PC-3 (cell line): Measurements from ENCODE around the gene MLPH. TPM values are rescaled to one million over a fixed set of nuclear protein-coding genes. Genes with fewer than 3 reads are reported as not detected.

Source experiments
- ATAC-seq: fragments of 200-7000 bp; cut with Tn5 transposase; 2 replicates; pipeline ENCODE4 v1.9.1; 2020; ENCODE audit warnings: mild to moderate bottlenecking, moderate library complexity
- BruUV-seq: library from RNA; stranded (reverse); fragments of 400-500 nt; replicated peaks from 2 replicates; lab custom pipeline; 2021; lab: Mats Ljungman, UMichigan
- CTCF ChIA-PET: fragments of 300-600 bp; sonication (Branson Sonifier 250); formaldehyde crosslinking; loops from one replicate; lab custom pipeline; 2022; ENCODE audit warnings: antibody characterized with exemption; lab: Charles Lee
- POLR2A ChIA-PET: fragments of 300-600 bp; sonication (Branson Sonifier 250); formaldehyde crosslinking; loops from one replicate; lab custom pipeline; 2022; ENCODE audit warnings: antibody characterized with exemption; ENCODE audit not compliant: unreplicated experiment; lab: Charles Lee
- DNase-seq: peaks from one replicate; pipeline ENCODE4 v3.0.0-alpha.2; 2015
- H2AFZ ChIP-seq: fragments of 300-600 bp; sonication (generic); 2 replicates; pipeline ENCODE4 v1.6.0; 2016; ENCODE audit warnings: antibody characterized with exemption, low read length
- H3F3A ChIP-seq: fragments of 300-600 bp; sonication (generic); one replicate; pipeline ENCODE4 v1.6.0; 2017; ENCODE audit warnings: antibody characterized with exemption, low read length, control low read depth, mild to moderate bottlenecking; ENCODE audit not compliant: unreplicated experiment
- H3K27ac ChIP-seq: fragments of 300-600 bp; sonication (generic); 2 replicates; pipeline ENCODE4 v1.5.1; 2016; ENCODE audit warnings: mild to moderate bottlenecking, low read length
- H3K27me3 ChIP-seq: fragments of 300-600 bp; sonication (generic); 2 replicates; pipeline ENCODE4 v1.6.1; 2016; ENCODE audit warnings: low read length, mixed read lengths
- H3K36me3 ChIP-seq: fragments of 300-600 bp; sonication (generic); 2 replicates; pipeline ENCODE4 v1.6.1; 2016; ENCODE audit warnings: low read depth, mixed run types, low read length, mixed read lengths
- H3K4me1 ChIP-seq: fragments of 300-600 bp; sonication (generic); 2 replicates; pipeline ENCODE4 v1.5.1; 2016; ENCODE audit warnings: low read length; ENCODE audit not compliant: insufficient read depth
- H3K4me2 ChIP-seq: fragments of 300-600 bp; sonication (generic); 2 replicates; pipeline ENCODE4 v1.6.0; 2016; ENCODE audit warnings: low read length
- H3K4me3 ChIP-seq: fragments of 300-600 bp; sonication (generic); 2 replicates; pipeline ENCODE4 v1.5.1; 2016; ENCODE audit warnings: mild to moderate bottlenecking, low read length, mixed read lengths
- H3K79me2 ChIP-seq: fragments of 300-600 bp; sonication (generic); 2 replicates; pipeline ENCODE4 v1.6.1; 2017; ENCODE audit warnings: low read length, mixed read lengths
- H3K9ac ChIP-seq: fragments of 300-600 bp; sonication (generic); 2 replicates; pipeline ENCODE4 v1.6.0; 2016; ENCODE audit warnings: mild to moderate bottlenecking, low read length
- H3K9me2 ChIP-seq: fragments of 300-600 bp; sonication (generic); replicated peaks from 2 replicates; pipeline ENCODE4 v1.6.1; 2016; ENCODE audit warnings: mixed run types, low read length, mixed read lengths
- H3K9me3 ChIP-seq: fragments of 300-600 bp; sonication (generic); 2 replicates; pipeline ENCODE4 v1.6.1; 2016; ENCODE audit warnings: low read length, mixed read lengths
- H4K20me1 ChIP-seq: fragments of 300-600 bp; sonication (generic); 2 replicates; pipeline ENCODE4 v1.6.1; 2016; ENCODE audit warnings: low read length, mixed read lengths
- EZH2 ChIP-seq: fragments of 300-600 bp; sonication (generic); IDR thresholded peaks from one replicate; pipeline ENCODE4 v1.6.1; 2017; ENCODE audit warnings: antibody characterized with exemption, mild to moderate bottlenecking, low read length; ENCODE audit not compliant: unreplicated experiment
- EZH2phosphoT487 ChIP-seq: fragments of 300-600 bp; sonication (generic); IDR thresholded peaks from 2 replicates; pipeline ENCODE4 v1.6.1; 2018; ENCODE audit warnings: mild to moderate bottlenecking, antibody characterized with exemption, low read length, borderline replicate concordance
- intact Hi-C: fragments of 100-400 bp; cut with micrococcal nuclease; formaldehyde crosslinking; loops from 2 replicates; pipeline ENCODE4 v1.9.0; 2023
- total RNA-seq: library from RNA; depleted of rRNA; stranded (reverse); fragments of >200 nt; gene quantifications from 2 replicates; pipeline ENCODE4 v1.2.3, GENCODE V29; 2014
- TF ChIP-seq, protein P1 (sequence below): fragments of 300-600 bp; sonication (generic); conservative IDR thresholded peaks from 2 replicates; pipeline ENCODE4 v1.5.1; 2017; ENCODE audit warnings: antibody characterized with exemption, low read depth, mild to moderate bottlenecking, low read length

MLPH gene
- total RNA-seq, 1 experiment from 2014 or later, result 201 TPM

DNA sequence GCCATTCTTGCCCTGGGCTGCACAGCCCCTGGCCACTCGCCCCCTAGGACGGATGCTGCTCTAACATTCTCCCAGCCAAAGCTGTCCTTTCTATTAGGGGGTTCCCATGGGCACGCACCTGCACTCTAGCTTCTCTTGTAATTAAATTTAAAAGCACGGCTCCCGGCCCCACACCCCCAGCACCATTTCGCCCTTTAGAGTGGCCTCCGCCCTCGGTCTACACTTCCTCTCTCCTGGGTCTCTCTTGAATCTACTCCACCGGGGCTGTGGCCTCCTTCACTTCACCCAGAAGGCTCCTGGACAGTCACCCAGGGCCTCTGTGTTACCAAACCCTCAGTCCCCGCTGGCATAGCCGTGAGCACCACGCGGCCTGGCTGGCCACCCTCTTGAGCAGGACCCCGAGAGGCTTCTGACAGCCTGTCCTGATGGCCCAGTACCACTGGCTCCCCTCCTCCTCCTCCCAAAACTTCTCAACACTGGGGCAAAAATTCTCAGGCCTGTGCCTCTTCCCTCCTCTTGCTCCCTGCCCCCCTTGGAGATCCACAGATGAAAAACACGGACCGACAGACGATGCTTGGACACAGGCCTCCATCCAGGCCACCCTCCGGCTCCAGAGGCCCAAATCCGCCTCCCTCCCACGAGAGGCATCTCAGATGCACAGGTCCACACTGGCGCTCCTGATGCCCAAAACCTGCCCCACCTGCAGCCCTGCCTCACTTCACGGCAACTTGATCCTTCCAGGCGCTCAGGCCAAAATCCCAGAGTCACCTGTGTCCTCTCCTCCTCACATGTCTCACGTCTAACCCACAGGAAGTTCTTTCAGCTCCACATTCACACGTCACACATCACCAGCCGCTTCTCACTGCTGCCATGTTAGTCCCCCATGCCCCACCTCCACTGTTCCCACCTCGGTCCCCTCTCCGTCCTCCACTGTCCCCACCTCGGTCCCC is 110.4 kb downstream of the MLPH start:
- Histone ChIP-seq H3K36me3 (no peaks in the 10 kb centered on the region), H2AFZ (no peak overlapping the region), H3F3A (no peaks in the 10 kb centered on the region), H3K9me2 (no peaks in the 10 kb centered on the region), H3K4me1 (no peaks in the 10 kb centered on the region), H3K27ac (no peak overlapping the region), H3K79me2 (no peaks in the 10 kb centered on the region), H3K27me3 (no peaks in the 10 kb centered on the region), H3K9ac (no peak overlapping the region), H4K20me1 (no peaks in the 10 kb centered on the region), H3K4me3 (no peak overlapping the region), H3K4me2 (no peak overlapping the region), H3K9me3 (no peaks in the 10 kb centered on the region)
- ChIA-PET POLR2A (no interaction called here), CTCF (no interaction called here)
- no TSS peak for BruUV-seq
- no peak for DNase-seq
- intact Hi-C loops, result loop anchor here (10.0 kb wide), 1 partner anchor 67 kb away; no protein-coding TSS in a partner anchor
- TF ChIP-seq EZH2phosphoT487 (no peak), EZH2 (no peak)
- TF ChIP-seq, protein P1, sequence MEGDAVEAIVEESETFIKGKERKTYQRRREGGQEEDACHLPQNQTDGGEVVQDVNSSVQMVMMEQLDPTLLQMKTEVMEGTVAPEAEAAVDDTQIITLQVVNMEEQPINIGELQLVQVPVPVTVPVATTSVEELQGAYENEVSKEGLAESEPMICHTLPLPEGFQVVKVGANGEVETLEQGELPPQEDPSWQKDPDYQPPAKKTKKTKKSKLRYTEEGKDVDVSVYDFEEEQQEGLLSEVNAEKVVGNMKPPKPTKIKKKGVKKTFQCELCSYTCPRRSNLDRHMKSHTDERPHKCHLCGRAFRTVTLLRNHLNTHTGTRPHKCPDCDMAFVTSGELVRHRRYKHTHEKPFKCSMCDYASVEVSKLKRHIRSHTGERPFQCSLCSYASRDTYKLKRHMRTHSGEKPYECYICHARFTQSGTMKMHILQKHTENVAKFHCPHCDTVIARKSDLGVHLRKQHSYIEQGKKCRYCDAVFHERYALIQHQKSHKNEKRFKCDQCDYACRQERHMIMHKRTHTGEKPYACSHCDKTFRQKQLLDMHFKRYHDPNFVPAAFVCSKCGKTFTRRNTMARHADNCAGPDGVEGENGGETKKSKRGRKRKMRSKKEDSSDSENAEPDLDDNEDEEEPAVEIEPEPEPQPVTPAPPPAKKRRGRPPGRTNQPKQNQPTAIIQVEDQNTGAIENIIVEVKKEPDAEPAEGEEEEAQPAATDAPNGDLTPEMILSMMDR, result no peak
- no peak for ATAC-seq

DNA sequence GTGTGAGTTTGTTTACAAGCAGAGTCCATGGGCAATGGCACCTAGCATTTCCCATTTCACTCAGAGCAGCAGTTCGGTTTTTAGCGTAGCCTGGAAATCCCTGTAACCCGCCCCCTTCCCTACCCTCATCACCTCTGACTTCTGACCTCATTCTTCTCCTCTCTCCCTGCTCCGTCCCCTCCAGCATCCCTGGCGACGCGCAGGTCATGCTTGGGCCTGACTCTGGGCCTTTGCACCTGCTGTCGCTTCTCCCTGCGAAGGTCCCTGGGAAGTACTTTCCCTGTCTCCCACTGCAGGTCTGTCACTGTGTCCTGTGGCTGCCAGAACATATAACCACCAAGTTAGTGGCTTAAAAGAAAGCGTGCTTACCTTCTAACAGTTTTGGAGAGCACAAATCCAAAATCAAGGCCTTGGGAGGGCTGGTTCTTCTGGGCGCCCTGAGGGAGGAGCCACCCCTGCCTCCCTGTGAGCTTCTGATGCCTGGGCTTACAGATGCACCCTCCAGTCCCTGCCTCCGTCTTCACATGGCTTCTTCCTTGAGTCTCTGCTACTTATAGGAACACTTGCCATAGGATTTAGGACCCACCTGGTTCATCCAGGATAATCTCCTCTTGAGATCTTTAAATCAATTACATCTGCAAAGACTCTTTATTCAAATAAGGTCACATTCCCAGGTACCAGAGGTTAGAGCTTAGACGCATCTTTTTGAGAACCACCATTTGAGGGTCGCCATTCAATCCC is 111.6 kb downstream of the MLPH start:
- no TSS peak for BruUV-seq
- TF ChIP-seq EZH2phosphoT487, result no peak
- TF ChIP-seq, protein P1, result no peak
- TF ChIP-seq EZH2, result no peak
- no peak for DNase-seq
- ChIA-PET POLR2A (no interaction called here), CTCF (no interaction called here)
- no peaks in the 10 kb centered on the region for H4K20me1 ChIP-seq
- no peak overlapping the region for H2AFZ ChIP-seq
- no peaks in the 10 kb centered on the region for H3K27me3 ChIP-seq
- H3K4me3 ChIP-seq, result no peak overlapping the region
- H3K36me3 ChIP-seq, result no peaks in the 10 kb centered on the region
- 0 out of 2 replicates have a peak, but pooled peaks cover under 1% of the 10 kb centered on the region for H3K4me1 ChIP-seq
- intact Hi-C loops, result loop anchor here (10.0 kb wide), 1 partner anchor 66 kb away; no protein-coding TSS in a partner anchor
- H3K9ac ChIP-seq, result no peak overlapping the region
- H3K27ac ChIP-seq, result no peak overlapping the region
- no peak for ATAC-seq
- no peak overlapping the region for H3K4me2 ChIP-seq
- H3K9me2 ChIP-seq, result no peaks in the 10 kb centered on the region
- no peaks in the 10 kb centered on the region for H3F3A ChIP-seq
- no peaks in the 10 kb centered on the region for H3K79me2 ChIP-seq
- H3K9me3 ChIP-seq, result no peaks in the 10 kb centered on the region
